Smooth muscle cell (in vitro differentiated cells): ENCODE measurements around the gene ENOX1. TPM values are rescaled to one million over a fixed set of nuclear protein-coding genes. Genes with fewer than 3 reads are reported as not detected.

Source experiments
- DNase-seq: peaks from one replicate; lab custom pipeline; 2025; ENCODE audit not compliant: unreplicated experiment; lab: John Stamatoyannopoulos, UW
- H2AFZ ChIP-seq: fragments of 200-600 bp; sonication (generic); 2 replicates; pipeline ENCODE4 v1.6.0; 2016; ENCODE audit warnings: antibody characterized with exemption, low read depth, mild to moderate bottlenecking
- H3F3A ChIP-seq: fragments of 200-600 bp; sonication (generic); 2 replicates; pipeline ENCODE4 v1.6.0; 2017; ENCODE audit warnings: antibody characterized with exemption, low read depth
- H3K27ac ChIP-seq: fragments of 200-600 bp; sonication (generic); 2 replicates; pipeline ENCODE4 v1.5.1; 2016; ENCODE audit warnings: low read depth, mild to moderate bottlenecking
- H3K27me3 ChIP-seq: fragments of 200-600 bp; sonication (generic); 2 replicates; pipeline ENCODE4 v1.6.1; 2016; ENCODE audit warnings: low read depth, mild to moderate bottlenecking
- H3K36me3 ChIP-seq: fragments of 200-600 bp; sonication (generic); 2 replicates; pipeline ENCODE4 v1.5.1; 2016; ENCODE audit warnings: low read depth
- H3K4me1 ChIP-seq: fragments of 200-600 bp; sonication (generic); 2 replicates; pipeline ENCODE4 v1.5.1; 2016; ENCODE audit warnings: low read depth
- H3K4me2 ChIP-seq: fragments of 200-600 bp; sonication (generic); 2 replicates; pipeline ENCODE4 v1.6.0; 2016; ENCODE audit warnings: mild to moderate bottlenecking
- H3K4me3 ChIP-seq: fragments of 200-600 bp; sonication (generic); 2 replicates; pipeline ENCODE4 v1.5.1; 2016; ENCODE audit warnings: mild to moderate bottlenecking
- H3K79me2 ChIP-seq: fragments of 200-600 bp; sonication (generic); 2 replicates; pipeline ENCODE4 v1.6.0; 2016; ENCODE audit warnings: low read depth, mild to moderate bottlenecking
- H3K9ac ChIP-seq: fragments of 200-600 bp; sonication (generic); 2 replicates; pipeline ENCODE4 v1.6.0; 2016; ENCODE audit warnings: low read depth
- H3K9me3 ChIP-seq: fragments of 200-600 bp; sonication (generic); replicated peaks from 2 replicates; pipeline ENCODE4 v1.5.1; 2016; ENCODE audit warnings: low read depth
- H4K20me1 ChIP-seq: fragments of 200-600 bp; sonication (generic); 2 replicates; pipeline ENCODE4 v1.6.0; 2016; ENCODE audit warnings: low read depth
- WGBS: methylation state at CpG from one replicate; pipeline ENCODE4 v1.1.7; 2016; ENCODE audit warnings: low lambda C conversion rate; 5-methylcytosine and 5-hydroxymethylcytosine counted together
- polyA plus RNA-seq: library from polyadenylated mRNA; unstranded; fragments of >200 nt; fragmentation: Nextera tagmentation; extraction: Ambion mirVana; gene quantifications from 2 replicates; pipeline ENCODE4 v1.2.1, GENCODE V29; 2016
- total RNA-seq: library from RNA; depleted of rRNA; stranded (reverse); fragments of >200 nt; gene quantifications from 2 replicates; pipeline ENCODE4 v1.2.3, GENCODE V29; 2014
- TF ChIP-seq, protein P1 (sequence below): fragments of 200-600 bp; sonication (generic); IDR thresholded peaks from 2 replicates; pipeline ENCODE4 v1.5.1; 2017; ENCODE audit warnings: borderline replicate concordance, mild to moderate bottlenecking, antibody characterized with exemption; ENCODE audit not compliant: insufficient read depth, poor library complexity, severe bottlenecking

ENOX1 gene
- total and polyA plus RNA-seq, 2 experiments from 2014 or later, result 1.9 to 2.6 TPM

DNA sequence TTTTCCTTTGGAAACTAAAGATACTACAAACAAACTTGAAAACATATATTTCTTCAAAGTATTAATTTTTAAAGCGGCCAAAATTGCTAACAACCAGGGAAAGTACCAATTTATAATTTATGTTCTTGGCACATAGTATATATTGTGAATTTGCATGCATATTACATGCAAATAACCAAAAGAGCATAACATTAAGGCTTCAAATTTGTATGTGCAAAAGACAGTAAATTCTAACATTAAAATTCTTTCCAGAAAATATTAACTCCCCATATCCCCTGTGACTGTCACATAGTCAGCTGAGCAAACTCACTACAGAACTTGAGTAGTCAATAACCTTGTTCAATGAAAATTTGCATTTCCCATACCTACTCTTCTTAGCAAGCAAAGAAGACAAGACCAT lies 133.4 kb downstream of the ENOX1 start:
- Histone ChIP-seq H3K79me2 (no peaks in the 10 kb centered on the region), H3K9me3 (no peaks in the 10 kb centered on the region), H3K27me3 (no peaks in the 10 kb centered on the region), H3K27ac (no peak overlapping the region), H3K9ac (no peak overlapping the region), H3K4me3 (no peak overlapping the region), H2AFZ (no peak overlapping the region), H3K4me2 (no peak overlapping the region), H4K20me1 (no peaks in the 10 kb centered on the region), H3F3A (no peaks in the 10 kb centered on the region), H3K36me3 (no peaks in the 10 kb centered on the region), H3K4me1 (no peaks in the 10 kb centered on the region)
- no peak for DNase-seq
- TF ChIP-seq, protein P1, sequence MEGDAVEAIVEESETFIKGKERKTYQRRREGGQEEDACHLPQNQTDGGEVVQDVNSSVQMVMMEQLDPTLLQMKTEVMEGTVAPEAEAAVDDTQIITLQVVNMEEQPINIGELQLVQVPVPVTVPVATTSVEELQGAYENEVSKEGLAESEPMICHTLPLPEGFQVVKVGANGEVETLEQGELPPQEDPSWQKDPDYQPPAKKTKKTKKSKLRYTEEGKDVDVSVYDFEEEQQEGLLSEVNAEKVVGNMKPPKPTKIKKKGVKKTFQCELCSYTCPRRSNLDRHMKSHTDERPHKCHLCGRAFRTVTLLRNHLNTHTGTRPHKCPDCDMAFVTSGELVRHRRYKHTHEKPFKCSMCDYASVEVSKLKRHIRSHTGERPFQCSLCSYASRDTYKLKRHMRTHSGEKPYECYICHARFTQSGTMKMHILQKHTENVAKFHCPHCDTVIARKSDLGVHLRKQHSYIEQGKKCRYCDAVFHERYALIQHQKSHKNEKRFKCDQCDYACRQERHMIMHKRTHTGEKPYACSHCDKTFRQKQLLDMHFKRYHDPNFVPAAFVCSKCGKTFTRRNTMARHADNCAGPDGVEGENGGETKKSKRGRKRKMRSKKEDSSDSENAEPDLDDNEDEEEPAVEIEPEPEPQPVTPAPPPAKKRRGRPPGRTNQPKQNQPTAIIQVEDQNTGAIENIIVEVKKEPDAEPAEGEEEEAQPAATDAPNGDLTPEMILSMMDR, result no peak
- 95% methylated on average over 1 of the region's 1 CpG for WGBS

DNA sequence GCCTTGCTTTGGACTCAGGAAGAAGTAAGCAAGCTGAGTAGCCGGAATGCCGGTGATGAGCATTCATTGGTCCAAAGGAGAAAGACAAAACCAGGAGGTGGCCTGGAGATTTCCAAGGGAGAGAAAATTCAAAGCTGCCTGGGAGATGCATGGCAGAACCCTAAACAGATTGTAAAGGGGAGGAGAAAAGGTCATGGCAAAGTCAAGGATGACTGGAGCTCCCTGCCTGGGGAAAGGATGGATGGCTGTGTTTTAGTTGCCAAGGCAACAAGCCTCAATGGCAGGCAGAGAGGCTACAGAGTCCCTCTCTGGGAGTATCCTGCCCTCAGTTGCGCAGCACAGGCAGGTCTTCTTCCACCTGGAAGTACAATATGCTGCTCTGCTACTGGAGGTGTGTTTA lies 134.0 kb downstream of the ENOX1 start:
- H3K27ac ChIP-seq, result no peak overlapping the region
- 97% methylated on average over 3 of the region's 3 CpGs for WGBS
- H4K20me1 ChIP-seq, result no peaks in the 10 kb centered on the region
- no peak for DNase-seq
- H3K4me3 ChIP-seq, result no peak overlapping the region
- H3K9me3 ChIP-seq, result no peaks in the 10 kb centered on the region
- H3K4me1 ChIP-seq, result no peaks in the 10 kb centered on the region
- no peak overlapping the region for H3K9ac ChIP-seq
- no peak overlapping the region for H3K4me2 ChIP-seq
- TF ChIP-seq, protein P1, result no peak
- H2AFZ ChIP-seq, result no peak overlapping the region
- H3K79me2 ChIP-seq, result no peaks in the 10 kb centered on the region
- no peaks in the 10 kb centered on the region for H3F3A ChIP-seq
- no peaks in the 10 kb centered on the region for H3K36me3 ChIP-seq
- no peaks in the 10 kb centered on the region for H3K27me3 ChIP-seq

DNA sequence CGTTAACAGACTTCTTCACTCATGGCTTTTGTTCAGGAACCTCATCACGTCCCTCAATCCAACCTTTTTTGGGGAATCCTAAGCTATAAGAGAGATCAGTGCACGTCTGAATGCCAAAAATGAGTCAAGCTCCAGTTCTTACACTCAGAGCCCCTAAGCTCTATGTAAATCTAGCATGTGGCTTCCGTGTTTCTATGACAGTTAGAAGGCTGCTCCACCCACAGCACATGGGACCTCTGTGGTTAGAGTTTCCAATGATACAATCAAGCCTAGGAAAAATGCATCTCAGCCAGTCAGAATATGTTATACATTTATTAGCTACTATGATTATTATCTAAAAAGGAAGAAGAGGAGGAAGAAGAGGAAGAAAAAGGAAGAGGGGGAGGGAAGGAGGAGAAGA lies 135.9 kb downstream of the ENOX1 start:
- Histone ChIP-seq H3K79me2 (no peaks in the 10 kb centered on the region), H3K36me3 (no peaks in the 10 kb centered on the region), H3K4me3 (no peak overlapping the region), H3K4me1 (no peaks in the 10 kb centered on the region), H3K27ac (no peak overlapping the region), H3K9me3 (no peaks in the 10 kb centered on the region), H3F3A (no peaks in the 10 kb centered on the region), H3K27me3 (no peaks in the 10 kb centered on the region), H2AFZ (no peak overlapping the region), H3K9ac (no peak overlapping the region), H4K20me1 (no peaks in the 10 kb centered on the region), H3K4me2 (no peak overlapping the region)
- 94% methylated on average over 4 of the region's 4 CpGs for whole genome bisulfite sequencing
- no peak for DNase-seq
- TF ChIP-seq, protein P1, result no peak

DNA sequence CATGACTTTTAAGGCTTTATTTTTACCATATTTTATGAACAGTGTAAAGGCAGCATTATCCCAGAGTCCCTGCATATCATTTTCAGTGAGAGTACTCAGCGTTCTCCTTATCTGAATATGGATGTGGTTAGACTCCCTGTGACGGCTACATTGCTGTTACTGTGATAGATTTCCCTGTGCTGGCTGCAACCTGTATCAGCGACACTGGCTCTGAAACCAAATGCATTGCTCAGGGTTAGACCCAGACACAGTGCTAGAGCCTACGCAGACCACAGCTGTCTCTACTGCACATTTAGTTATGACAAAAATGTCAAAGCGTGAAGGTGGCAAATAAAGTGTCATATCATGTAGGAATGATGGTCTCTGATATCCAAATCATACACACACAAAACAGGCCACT lies 138.0 kb downstream of the ENOX1 start:
- no peak for DNase-seq
- no peaks in the 10 kb centered on the region for H3F3A ChIP-seq
- H3K4me2 ChIP-seq, result no peak overlapping the region
- TF ChIP-seq, protein P1, result no peak
- no peak overlapping the region for H3K4me3 ChIP-seq
- no peaks in the 10 kb centered on the region for H3K9me3 ChIP-seq
- no peaks in the 10 kb centered on the region for H4K20me1 ChIP-seq
- H3K36me3 ChIP-seq, result no peaks in the 10 kb centered on the region
- H3K27me3 ChIP-seq, result no peaks in the 10 kb centered on the region
- no peaks in the 10 kb centered on the region for H3K79me2 ChIP-seq
- 62% methylated on average over 5 of the region's 5 CpGs for WGBS
- H2AFZ ChIP-seq, result no peak overlapping the region
- H3K9ac ChIP-seq, result no peak overlapping the region
- H3K4me1 ChIP-seq, result no peaks in the 10 kb centered on the region
- H3K27ac ChIP-seq, result no peak overlapping the region
